Keratinocyte (primary cell): ENCODE measurements around the gene C18orf32. TPM values are rescaled to one million over a fixed set of nuclear protein-coding genes. Genes with fewer than 3 reads are reported as not detected.

Source experiments
- DNase-seq: peaks from one replicate; pipeline ENCODE4 v3.0.0-alpha.2; 2011; ENCODE audit warnings: low read depth, missing footprints, low spot score
- FAIRE-seq: peaks from 2 replicates; lab custom pipeline; 2011; peaks lifted over from hg19 to GRCh38; lab: Jason Lieb, UNC
- H2AFZ ChIP-seq: 2 replicates; pipeline ENCODE4 v1.6.0; 2012; ENCODE audit warnings: low read length, control low read depth, inconsistent platforms; ENCODE audit not compliant: control insufficient read depth
- H3K27ac ChIP-seq: 2 replicates; pipeline ENCODE4 v1.5.1; 2011; ENCODE audit warnings: low read length; ENCODE audit not compliant: control insufficient read depth, insufficient read depth
- H3K27me3 ChIP-seq: 3 replicates; pipeline ENCODE4 v1.6.0; 2011; ENCODE audit warnings: low read length; ENCODE audit not compliant: control insufficient read depth, insufficient read depth; ENCODE audit errors: extremely low read depth
- H3K36me3 ChIP-seq, 2 experiments: 2 replicates in 1 of 2; 3 replicates in 1 of 2; pipeline ENCODE4 v1.5.1; 2011; ENCODE audit warnings: low read length in 2 of 2, mild to moderate bottlenecking in 1 of 2; ENCODE audit not compliant: control insufficient read depth in 2 of 2, insufficient read depth in 2 of 2; ENCODE audit errors: extremely low read depth in 1 of 2
- H3K4me1 ChIP-seq: 3 replicates; pipeline ENCODE4 v1.5.1; 2011; ENCODE audit warnings: low read length; ENCODE audit not compliant: control insufficient read depth, insufficient read depth; ENCODE audit errors: extremely low read depth
- H3K4me2 ChIP-seq: 3 replicates; pipeline ENCODE4 v1.6.0; 2011; ENCODE audit warnings: low read depth, low read length; ENCODE audit not compliant: control insufficient read depth, insufficient read depth; ENCODE audit errors: extremely low read depth
- H3K4me3 ChIP-seq, 3 experiments: fragments of 200-600 bp in 1 of 3; sonication (generic) in 1 of 3; 2 replicates in 2 of 3; 3 replicates in 1 of 3; pipeline ENCODE4 v1.5.1; 2011 to 2016; ENCODE audit warnings: low read length in 3 of 3, mild to moderate bottlenecking in 3 of 3, control low read depth in 2 of 3, inconsistent platforms in 1 of 3, low read depth in 1 of 3, mixed read lengths in 1 of 3, mixed run types in 1 of 3, moderate library complexity in 1 of 3; ENCODE audit not compliant: control insufficient read depth in 2 of 3, insufficient read depth in 2 of 3; ENCODE audit errors: extremely low read depth in 1 of 3
- H3K79me2 ChIP-seq: 2 replicates; pipeline ENCODE4 v1.6.0; 2012; ENCODE audit warnings: low read length; ENCODE audit not compliant: control insufficient read depth, insufficient read depth
- H3K9ac ChIP-seq: 3 replicates; pipeline ENCODE4 v1.6.0; 2011; ENCODE audit warnings: low read length; ENCODE audit not compliant: control insufficient read depth, insufficient read depth; ENCODE audit errors: extremely low read depth
- H3K9me1 ChIP-seq: 3 replicates; pipeline ENCODE4 v1.6.0; 2011; ENCODE audit warnings: low read length; ENCODE audit not compliant: control insufficient read depth, insufficient read depth; ENCODE audit errors: extremely low read depth
- H3K9me3 ChIP-seq: 2 replicates; pipeline ENCODE4 v1.5.1; 2012; ENCODE audit warnings: low read depth, low read length; ENCODE audit not compliant: control insufficient read depth
- H4K20me1 ChIP-seq: 3 replicates; pipeline ENCODE4 v1.6.0; 2011; ENCODE audit warnings: low read length; ENCODE audit not compliant: control insufficient read depth, insufficient read depth; ENCODE audit errors: extremely low read depth
- EZH2 ChIP-seq: IDR thresholded peaks from one replicate; pipeline ENCODE4 v1.6.1; 2012; ENCODE audit warnings: inconsistent platforms, mild to moderate bottlenecking, low read length, moderate library complexity
- dilution Hi-C: fragments of 300-500 bp; cut with MboI; formaldehyde crosslinking; loops from one replicate; pipeline ENCODE4 v1.7.0; 2020; ENCODE audit warnings: low sequenced_read_pairs; ENCODE audit not compliant: extremely low pct_ligation_motif_present
- polyA plus RNA-seq, 5 experiments: library from polyadenylated mRNA; depleted of rRNA in 3 of 5; stranded (reverse) in 3 of 5; stranded (forward) in 1 of 5; unstranded in 1 of 5; fragments of >200 nt; gene quantifications; 1 replicate in 1 of 5; 2 replicates in 3 of 5; 3 replicates in 1 of 5; pipeline versions ENCODE4 v1.2.1 to v1.2.3, GENCODE V29; 2011 to 2012; ENCODE audit warnings: missing spikeins in 2 of 5, low read depth in 1 of 5, low replicate concordance in 1 of 5
- TF ChIP-seq, protein P1 (sequence below), 3 experiments: IDR thresholded peaks in 1 of 3; conservative IDR thresholded peaks in 1 of 3; optimal IDR thresholded peaks in 1 of 3; 2 replicates in 2 of 3; 3 replicates in 1 of 3; pipeline versions ENCODE3 to v1.5.1; 2011; ENCODE audit warnings: low read length in 3 of 3, mild to moderate bottlenecking in 3 of 3, moderate library complexity in 2 of 3, control low read depth in 1 of 3, inconsistent platforms in 1 of 3; ENCODE audit not compliant: insufficient read depth in 2 of 3; ENCODE audit errors: extremely low read depth in 1 of 3

Gene C18orf32
- polyA plus RNA-seq, 1 donor (not counting 4 experiments of a cell fraction or from before 2014, with no cell fraction given): 35.7 TPM

DNA sequence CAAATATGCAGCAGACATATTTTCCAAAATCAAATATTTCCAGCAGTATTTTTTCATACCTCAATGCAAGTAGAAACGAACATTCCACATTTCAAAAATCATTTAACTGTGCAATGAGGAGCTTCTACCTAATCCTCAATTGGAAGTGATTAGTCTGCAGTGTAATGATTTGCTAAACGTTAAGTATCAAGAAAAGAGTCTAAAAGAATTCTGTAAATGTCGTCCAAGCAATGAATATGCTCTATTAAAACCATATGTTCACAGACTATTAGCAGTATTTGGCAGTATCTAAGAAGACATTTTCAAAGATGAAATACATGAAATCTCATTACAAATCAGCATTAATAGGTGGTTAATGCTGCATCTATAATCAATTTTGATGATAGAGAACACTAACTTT, 42.5 kb downstream of the C18orf32 start:
- Histone ChIP-seq H3K9me1 (no peaks in the 10 kb centered on the region), H3K36me3 (no peaks in the 10 kb centered on the region), H4K20me1 (no peaks in the 10 kb centered on the region), H3K27me3 (no peaks in the 10 kb centered on the region), H3K79me2 (peaks cover 18% of the 10 kb centered on the region), H3K9me3 (no peaks in the 10 kb centered on the region), H3K4me1 (no peaks in the 10 kb centered on the region), H3K27ac (no peak overlapping the region), H3K9ac (no peak overlapping the region), H3K4me2 (no peak overlapping the region), H2AFZ (no peak overlapping the region), H3K4me3 (no peak overlapping the region)
- no peak for TF ChIP-seq EZH2
- TF ChIP-seq, protein P1, sequence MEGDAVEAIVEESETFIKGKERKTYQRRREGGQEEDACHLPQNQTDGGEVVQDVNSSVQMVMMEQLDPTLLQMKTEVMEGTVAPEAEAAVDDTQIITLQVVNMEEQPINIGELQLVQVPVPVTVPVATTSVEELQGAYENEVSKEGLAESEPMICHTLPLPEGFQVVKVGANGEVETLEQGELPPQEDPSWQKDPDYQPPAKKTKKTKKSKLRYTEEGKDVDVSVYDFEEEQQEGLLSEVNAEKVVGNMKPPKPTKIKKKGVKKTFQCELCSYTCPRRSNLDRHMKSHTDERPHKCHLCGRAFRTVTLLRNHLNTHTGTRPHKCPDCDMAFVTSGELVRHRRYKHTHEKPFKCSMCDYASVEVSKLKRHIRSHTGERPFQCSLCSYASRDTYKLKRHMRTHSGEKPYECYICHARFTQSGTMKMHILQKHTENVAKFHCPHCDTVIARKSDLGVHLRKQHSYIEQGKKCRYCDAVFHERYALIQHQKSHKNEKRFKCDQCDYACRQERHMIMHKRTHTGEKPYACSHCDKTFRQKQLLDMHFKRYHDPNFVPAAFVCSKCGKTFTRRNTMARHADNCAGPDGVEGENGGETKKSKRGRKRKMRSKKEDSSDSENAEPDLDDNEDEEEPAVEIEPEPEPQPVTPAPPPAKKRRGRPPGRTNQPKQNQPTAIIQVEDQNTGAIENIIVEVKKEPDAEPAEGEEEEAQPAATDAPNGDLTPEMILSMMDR (optimal IDR thresholded peaks at IDR 0.05 in 1 of 3, IDR thresholded peaks at IDR 0.05 in 1 of 3, conservative IDR thresholded peaks at IDR 0.05 in 1 of 3; ENCODE audit: extremely low read depth in 1 of 3, insufficient read depth in 2 of 3, low read length in 3 of 3): no peak
- FAIRE-seq (no peak), DNase-seq (no peak)
- dilution Hi-C loops: no loop called here

DNA sequence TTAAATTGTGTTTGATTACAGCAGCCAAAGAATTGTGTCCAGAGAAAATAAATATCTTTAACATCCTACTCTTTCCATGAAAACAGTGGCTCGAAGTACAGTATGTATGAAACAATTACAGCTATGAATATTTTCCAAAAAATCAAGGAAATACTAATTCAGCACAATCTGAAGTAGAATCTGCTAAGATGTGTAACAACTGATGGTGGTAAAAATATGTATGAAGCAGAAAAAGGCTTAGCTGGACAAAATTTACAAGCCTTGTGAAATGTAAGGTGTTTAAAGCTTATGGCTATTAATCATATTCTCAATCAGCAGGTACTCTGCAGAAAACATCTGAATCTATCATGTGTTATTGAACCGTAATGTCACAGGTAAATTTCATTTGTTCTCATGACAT, 43.2 kb downstream of the C18orf32 start:
- H2AFZ ChIP-seq: no peak overlapping the region
- no peak for TF ChIP-seq EZH2
- TF ChIP-seq, protein P1 (optimal IDR thresholded peaks at IDR 0.05 in 1 of 3, IDR thresholded peaks at IDR 0.05 in 1 of 3, conservative IDR thresholded peaks at IDR 0.05 in 1 of 3; ENCODE audit: extremely low read depth in 1 of 3, insufficient read depth in 2 of 3, low read length in 3 of 3): no peak
- H3K4me2 ChIP-seq: no peak overlapping the region
- H3K36me3 ChIP-seq: no peaks in the 10 kb centered on the region
- H4K20me1 ChIP-seq: no peaks in the 10 kb centered on the region
- FAIRE-seq (no peak), DNase-seq (no peak)
- dilution Hi-C loops: no loop called here
- no peak overlapping the region for H3K4me3 ChIP-seq
- no peaks in the 10 kb centered on the region for H3K4me1 ChIP-seq
- H3K79me2 ChIP-seq: peaks cover 18% of the 10 kb centered on the region
- H3K9me3 ChIP-seq: no peaks in the 10 kb centered on the region
- no peaks in the 10 kb centered on the region for H3K27me3 ChIP-seq
- no peak overlapping the region for H3K27ac ChIP-seq
- H3K9ac ChIP-seq: no peak overlapping the region
- H3K9me1 ChIP-seq: no peaks in the 10 kb centered on the region
